ENCODE measurements around the gene ITGB5.

DNA sequence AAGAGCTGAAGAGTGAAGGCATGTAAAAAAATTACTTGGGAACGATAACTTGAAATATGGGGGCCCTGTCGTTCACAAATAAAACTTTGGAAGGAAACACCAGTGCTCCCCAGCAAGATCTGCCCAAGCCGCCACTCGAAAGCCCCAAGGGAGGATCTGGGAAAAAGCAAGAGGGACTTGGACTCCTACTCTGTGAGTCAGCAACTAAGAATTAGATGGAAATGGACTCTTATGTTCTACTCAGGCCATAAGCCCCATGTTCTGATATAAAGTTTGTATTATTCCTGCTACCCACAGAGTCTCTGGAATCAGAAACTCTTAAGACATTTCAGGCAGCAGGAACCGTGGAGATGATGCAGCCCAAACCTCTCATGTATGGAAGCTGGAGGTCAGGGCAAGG is 75.7 kb downstream of the ITGB5 start:
- TF ChIP-seq, protein P1, sequence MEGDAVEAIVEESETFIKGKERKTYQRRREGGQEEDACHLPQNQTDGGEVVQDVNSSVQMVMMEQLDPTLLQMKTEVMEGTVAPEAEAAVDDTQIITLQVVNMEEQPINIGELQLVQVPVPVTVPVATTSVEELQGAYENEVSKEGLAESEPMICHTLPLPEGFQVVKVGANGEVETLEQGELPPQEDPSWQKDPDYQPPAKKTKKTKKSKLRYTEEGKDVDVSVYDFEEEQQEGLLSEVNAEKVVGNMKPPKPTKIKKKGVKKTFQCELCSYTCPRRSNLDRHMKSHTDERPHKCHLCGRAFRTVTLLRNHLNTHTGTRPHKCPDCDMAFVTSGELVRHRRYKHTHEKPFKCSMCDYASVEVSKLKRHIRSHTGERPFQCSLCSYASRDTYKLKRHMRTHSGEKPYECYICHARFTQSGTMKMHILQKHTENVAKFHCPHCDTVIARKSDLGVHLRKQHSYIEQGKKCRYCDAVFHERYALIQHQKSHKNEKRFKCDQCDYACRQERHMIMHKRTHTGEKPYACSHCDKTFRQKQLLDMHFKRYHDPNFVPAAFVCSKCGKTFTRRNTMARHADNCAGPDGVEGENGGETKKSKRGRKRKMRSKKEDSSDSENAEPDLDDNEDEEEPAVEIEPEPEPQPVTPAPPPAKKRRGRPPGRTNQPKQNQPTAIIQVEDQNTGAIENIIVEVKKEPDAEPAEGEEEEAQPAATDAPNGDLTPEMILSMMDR (conservative IDR thresholded peaks at IDR 0.05; ENCODE audit: low read length), result no peak
- TF ChIP-seq EZH2phosphoT487 (IDR thresholded peaks at IDR 0.05; ENCODE audit: borderline replicate concordance, low read depth, low read length), result no peak
